GM18909 (cell line): ENCODE results near the gene CTNND2.

Experiments
- ATAC-seq: cut with Tn5 transposase; IDR thresholded peaks from one replicate; pipeline ENCODE4 v1.9.1; 2021; ENCODE audit warnings: mild to moderate bottlenecking; ENCODE audit not compliant: unreplicated experiment, poor library complexity

CTNND2 gene, protein sequence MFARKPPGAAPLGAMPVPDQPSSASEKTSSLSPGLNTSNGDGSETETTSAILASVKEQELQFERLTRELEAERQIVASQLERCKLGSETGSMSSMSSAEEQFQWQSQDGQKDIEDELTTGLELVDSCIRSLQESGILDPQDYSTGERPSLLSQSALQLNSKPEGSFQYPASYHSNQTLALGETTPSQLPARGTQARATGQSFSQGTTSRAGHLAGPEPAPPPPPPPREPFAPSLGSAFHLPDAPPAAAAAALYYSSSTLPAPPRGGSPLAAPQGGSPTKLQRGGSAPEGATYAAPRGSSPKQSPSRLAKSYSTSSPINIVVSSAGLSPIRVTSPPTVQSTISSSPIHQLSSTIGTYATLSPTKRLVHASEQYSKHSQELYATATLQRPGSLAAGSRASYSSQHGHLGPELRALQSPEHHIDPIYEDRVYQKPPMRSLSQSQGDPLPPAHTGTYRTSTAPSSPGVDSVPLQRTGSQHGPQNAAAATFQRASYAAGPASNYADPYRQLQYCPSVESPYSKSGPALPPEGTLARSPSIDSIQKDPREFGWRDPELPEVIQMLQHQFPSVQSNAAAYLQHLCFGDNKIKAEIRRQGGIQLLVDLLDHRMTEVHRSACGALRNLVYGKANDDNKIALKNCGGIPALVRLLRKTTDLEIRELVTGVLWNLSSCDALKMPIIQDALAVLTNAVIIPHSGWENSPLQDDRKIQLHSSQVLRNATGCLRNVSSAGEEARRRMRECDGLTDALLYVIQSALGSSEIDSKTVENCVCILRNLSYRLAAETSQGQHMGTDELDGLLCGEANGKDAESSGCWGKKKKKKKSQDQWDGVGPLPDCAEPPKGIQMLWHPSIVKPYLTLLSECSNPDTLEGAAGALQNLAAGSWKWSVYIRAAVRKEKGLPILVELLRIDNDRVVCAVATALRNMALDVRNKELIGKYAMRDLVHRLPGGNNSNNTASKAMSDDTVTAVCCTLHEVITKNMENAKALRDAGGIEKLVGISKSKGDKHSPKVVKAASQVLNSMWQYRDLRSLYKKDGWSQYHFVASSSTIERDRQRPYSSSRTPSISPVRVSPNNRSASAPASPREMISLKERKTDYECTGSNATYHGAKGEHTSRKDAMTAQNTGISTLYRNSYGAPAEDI (N-terminal part only)

GRCh38 chr5:11904265-11904906, at the start of gene CTNND2:
Gene CTNND2 (minus strand): TSS chr5:11904446. CDS start chr5:11903853, 593 bp downstream.
- ATAC-seq = no peak

- ATAC-seq = no peak
Observed at GRCh38 chr5:11946317-11946716, 42.1 kb upstream of the CTNND2 start.

GRCh38 chr5:11941566-11941965, 37.3 kb upstream of the CTNND2 start:
- ATAC-seq = no peak

- ATAC-seq = no peak
Observed at GRCh38 chr5:11931638-11932037, 27.4 kb upstream of the CTNND2 start.

GRCh38 chr5:11928909-11929308, 24.7 kb upstream of the CTNND2 start:
- ATAC-seq = no peak

- ATAC-seq = no peak
Observed at GRCh38 chr5:11925701-11926100, 21.5 kb upstream of the CTNND2 start.

DNA sequence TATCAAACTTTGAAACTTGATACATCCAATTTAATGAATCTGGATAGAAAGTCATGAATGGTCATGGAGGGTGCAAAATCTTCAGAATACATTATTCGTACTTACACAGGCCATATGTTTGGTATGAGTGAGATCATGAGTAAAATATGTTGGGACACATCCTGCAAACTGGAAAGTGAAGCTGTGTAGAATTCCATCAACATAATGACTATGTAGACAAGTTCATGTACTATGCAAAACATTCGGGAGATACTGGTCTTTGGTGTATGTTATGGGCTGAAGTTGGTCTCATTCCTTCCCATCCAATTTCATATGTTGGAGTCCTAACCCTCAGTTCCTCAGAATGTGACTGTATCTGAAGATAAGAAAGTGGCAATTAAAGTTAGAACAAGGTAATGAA, 18.1 kb upstream of the CTNND2 start:
- no peak for ATAC-seq

- ATAC-seq = no peak
Observed at GRCh38 chr5:11918463-11919045, 14.3 kb upstream of the CTNND2 start.

DNA sequence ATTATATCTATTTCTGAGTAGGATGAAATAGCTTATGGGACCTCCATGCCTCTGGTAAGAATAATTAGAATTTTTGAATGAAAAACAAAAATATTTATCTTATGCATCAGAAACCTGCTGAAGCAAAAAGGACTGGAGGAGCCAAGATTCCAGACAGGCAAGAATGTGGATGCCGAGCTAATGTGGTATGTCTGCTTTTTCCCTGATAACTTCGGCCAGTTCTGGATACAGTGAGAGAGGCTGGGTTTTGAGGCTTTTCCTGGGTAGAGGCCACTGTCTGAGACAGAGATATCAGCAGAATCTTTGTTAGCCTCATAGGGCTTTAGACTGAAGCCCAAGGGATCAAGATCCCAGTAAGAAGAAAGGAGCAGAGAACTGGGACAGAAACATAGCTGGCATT, 5.2 kb upstream of the CTNND2 start:
- no peak for ATAC-seq

- no peak for ATAC-seq
Observed at GRCh38 chr5:11906497-11906896, 2.3 kb upstream of the CTNND2 start.

DNA sequence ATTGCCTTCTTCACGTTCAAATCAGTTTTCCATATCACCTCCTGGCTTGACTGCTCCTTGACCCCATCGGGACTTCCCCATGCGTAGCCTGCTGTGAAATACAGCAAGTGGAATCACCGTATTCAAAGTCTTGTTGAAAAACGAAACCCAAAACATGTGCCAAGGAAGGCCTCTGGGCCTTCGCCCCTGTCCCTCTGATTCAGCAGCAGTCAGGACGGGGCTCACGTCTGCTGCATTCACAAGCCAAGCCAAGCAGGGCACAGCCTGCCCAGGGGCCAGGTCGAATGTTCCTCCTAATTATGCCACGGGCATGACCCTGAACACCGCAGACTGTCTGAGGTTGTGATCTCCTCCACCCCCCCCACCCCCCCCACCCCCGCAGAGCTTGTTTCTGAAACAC, 960 bp upstream of the CTNND2 start:
- ATAC-seq = no peak

DNA sequence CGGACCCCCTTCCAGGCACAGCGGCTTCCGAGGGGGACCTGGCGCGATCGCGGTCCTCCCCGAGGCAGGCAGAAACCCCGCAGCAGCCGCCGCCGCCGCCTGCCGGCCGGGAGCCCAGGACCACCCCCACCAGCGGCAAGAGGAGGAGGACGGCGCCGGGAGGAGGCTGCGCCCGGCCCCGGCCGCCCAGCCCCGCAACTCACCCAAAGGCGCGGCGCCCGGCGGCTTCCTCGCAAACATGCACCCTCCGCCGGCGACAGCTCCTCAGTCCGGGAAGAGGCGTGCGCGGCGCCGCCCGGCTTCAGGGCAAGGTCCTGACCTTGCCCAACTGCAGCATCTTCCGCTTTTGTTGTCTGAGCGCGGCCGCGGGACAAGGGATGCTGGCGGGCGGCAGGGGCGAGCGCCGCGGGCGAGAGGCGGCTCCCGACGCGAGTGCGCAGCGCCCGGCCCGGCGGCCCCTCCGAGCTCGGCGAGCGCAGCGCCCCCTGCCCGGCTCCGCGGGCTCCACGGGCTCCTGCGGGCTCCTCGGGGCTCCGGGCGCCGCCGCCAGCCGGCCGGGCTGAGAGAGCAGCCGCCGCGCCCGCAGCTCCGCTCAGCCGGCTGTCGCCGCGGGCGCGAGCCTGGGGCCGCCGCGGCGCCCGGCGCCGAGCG, 507 bp downstream of the CTNND2 start:
- peak; percentile 63 for ATAC-seq

- ATAC-seq = no peak
Observed at GRCh38 chr5:11903121-11903613, 1.1 kb downstream of the CTNND2 start.

DNA sequence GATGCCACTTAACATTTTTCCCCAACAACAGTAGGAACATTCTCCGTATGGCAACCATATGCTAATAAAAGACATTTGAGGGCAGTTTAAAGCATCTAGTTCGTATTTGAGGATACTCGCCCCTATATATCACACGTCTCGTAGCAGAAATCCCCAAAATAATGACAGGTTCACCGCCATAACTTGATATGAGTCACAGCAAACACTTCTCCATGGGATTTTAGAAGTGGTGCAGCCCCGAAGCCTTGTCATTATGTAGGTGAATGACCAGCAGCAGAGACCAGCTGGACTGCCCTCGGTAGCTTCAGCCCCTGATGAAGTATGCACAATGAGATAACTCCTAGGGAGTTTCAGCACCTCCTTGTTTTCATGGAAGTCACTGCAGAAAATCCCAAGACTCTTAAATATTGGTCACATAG, 2.0 kb downstream of the CTNND2 start:
- ATAC-seq = no peak

DNA sequence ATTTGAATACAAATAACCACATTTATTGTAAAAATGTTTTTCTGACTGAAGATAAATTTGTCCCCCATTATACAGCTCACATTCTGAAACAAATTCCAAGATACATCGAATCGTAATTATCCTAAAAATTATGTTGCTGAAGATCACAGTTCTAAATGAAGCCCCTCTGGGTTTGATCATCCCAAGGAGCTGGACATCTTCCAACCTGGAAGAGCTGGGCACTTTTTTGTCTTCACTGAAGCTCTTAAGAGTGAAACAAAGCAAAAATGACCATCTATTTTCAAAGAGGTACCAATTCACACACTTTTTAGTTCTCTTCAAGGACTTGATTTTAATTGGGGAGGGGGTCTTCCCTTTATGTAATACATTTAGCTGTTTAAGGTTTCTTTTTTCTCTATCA, 5.5 kb downstream of the CTNND2 start:
- ATAC-seq = no peak

- ATAC-seq = no peak
Observed at GRCh38 chr5:11897781-11898180, 6.5 kb downstream of the CTNND2 start.

GRCh38 chr5:11894992-11895391, 9.3 kb downstream of the CTNND2 start:
- ATAC-seq = no peak

DNA sequence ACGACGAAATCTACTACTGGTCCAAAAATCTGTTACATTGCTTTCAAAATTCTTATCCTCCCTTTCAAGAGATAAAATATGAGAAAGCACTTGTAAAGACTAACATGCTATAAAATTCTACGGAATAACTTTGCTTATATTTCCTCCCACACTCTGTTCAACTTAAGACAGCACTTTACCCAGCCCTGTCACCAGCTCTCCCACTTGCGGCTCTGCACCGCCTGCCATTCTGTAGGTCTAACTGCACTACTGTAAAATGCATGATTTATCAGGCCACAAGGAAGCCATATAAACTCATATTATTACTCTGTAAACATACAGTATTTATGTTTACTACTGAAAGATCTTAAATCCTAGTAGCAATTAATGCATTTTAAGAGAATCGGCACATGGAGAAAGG, 11.4 kb downstream of the CTNND2 start:
- no peak for ATAC-seq

GRCh38 chr5:11890777-11891176, 13.5 kb downstream of the CTNND2 start:
- no peak for ATAC-seq
